ENCODE results near the gene CHST15. TPM values are rescaled to one million over a fixed set of nuclear protein-coding genes. Genes with fewer than 3 reads are reported as not detected.

The CHST15 gene
- total RNA-seq, 1 donor from 2014 or later: 27.0 TPM

- Histone ChIP-seq H3K36me3 (no peaks in the 10 kb centered on the region), H3K4me3 (no peak overlapping the region), H3K9me3 (no peaks in the 10 kb centered on the region), H3K4me1 (peaks cover 17% of the 10 kb centered on the region), H3K27ac (no peak overlapping the region), H3K27me3 (no peaks in the 10 kb centered on the region)
- no peak for DNase-seq (ENCODE audit: extremely low spot score in 2 of 2)
- intact Hi-C loops (cut with DNase I): loop anchor here (10.0 kb wide), 1 partner anchor 80 kb away; no protein-coding TSS in a partner anchor
- TF ChIP-seq POLR2AphosphoS5 (IDR thresholded peaks at IDR 0.05; ENCODE audit: insufficient read depth in 1 of 2, low read depth in 1 of 2): no peak
- TF ChIP-seq CTCF (IDR thresholded peaks at IDR 0.05): no peak
- TF ChIP-seq POLR2A (IDR thresholded peaks at IDR 0.05): no peak
Measured at GRCh38 chr10:123964953-123965352, 128.4 kb downstream of the CHST15 start.

DNA sequence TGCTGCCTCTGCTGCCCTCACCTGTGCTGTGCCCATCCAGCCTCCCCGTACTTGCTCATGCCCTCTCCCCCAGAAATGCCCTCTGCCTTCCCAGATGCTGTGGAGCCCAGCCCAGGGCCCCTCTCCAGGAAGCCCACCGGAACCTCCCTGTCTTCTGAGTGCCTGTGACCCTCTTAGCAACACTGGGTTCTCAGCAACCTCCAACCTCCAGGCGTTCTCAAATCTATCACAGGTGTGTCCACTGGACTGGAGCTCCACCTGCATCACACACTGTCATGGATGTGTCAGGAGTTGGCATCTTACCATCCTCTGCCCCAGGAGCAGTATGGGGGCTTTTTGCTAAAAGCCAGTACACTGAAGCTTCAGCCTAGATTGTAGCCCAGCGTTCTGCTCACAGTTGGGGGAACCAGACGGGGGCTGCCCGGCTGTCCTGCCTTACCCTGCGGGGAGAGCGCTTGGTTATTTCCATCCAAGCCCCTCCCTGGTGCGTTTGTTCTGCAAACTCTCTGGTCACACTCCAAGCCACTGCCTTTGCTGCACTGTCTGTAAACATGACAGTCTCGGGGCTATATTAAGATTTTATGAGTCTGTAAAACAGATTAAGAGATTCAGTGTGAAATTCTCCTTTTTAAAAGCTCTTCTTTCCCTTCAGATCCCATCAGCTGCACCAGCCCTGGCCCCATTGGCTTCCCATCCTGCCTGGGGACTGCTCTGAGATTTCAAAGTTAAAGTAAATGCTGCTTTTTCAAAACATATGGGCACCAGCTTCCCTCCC, 130.5 kb downstream of the CHST15 start:
- intact Hi-C loops (cut with DNase I): loop anchor here (10.0 kb wide), 1 partner anchor 78 kb away; no protein-coding TSS in a partner anchor
- Histone ChIP-seq H3K27ac (no peak overlapping the region), H3K36me3 (no peaks in the 10 kb centered on the region), H3K9me3 (no peaks in the 10 kb centered on the region), H3K4me1 (peaks cover 17% of the 10 kb centered on the region), H3K27me3 (no peaks in the 10 kb centered on the region), H3K4me3 (no peak overlapping the region)
- TF ChIP-seq POLR2AphosphoS5 (IDR thresholded peaks at IDR 0.05; ENCODE audit: insufficient read depth in 1 of 2, low read depth in 1 of 2) (no peak), CTCF (IDR thresholded peaks at IDR 0.05) (no peak), POLR2A (IDR thresholded peaks at IDR 0.05) (no peak)
- no peak for DNase-seq (ENCODE audit: extremely low spot score in 2 of 2)

DNA sequence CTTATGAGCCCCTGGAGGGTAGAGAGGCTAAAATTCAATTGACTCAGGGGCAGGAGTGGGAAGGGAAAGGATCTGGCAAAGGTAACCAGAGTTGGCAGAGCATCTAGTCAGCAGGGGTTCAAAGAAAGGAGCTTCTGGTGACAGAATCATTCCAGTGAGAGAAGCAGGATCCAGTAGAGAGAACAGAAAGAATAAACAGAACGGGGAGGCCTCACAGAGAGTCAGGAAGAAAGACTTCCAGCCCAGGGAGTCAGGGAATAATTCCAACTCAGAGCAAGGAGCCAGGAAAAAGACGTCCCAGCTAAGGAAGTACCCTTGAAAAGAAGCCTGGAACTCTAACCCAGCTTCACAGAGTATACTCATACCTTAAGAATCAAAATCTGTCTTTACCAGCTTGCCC, 135.2 kb downstream of the CHST15 start:
- peaks cover 8% of the 10 kb centered on the region for H3K4me1 ChIP-seq
- DNase-seq (ENCODE audit: extremely low spot score in 2 of 2): no peak
- no peak overlapping the region for H3K27ac ChIP-seq
- no peaks in the 10 kb centered on the region for H3K27me3 ChIP-seq
- TF ChIP-seq CTCF (IDR thresholded peaks at IDR 0.05) (no peak), POLR2AphosphoS5 (IDR thresholded peaks at IDR 0.05; ENCODE audit: insufficient read depth in 1 of 2, low read depth in 1 of 2) (no peak), POLR2A (IDR thresholded peaks at IDR 0.05) (no peak)
- intact Hi-C loops (cut with DNase I): no loop called here
- no peaks in the 10 kb centered on the region for H3K9me3 ChIP-seq
- H3K36me3 ChIP-seq: no peaks in the 10 kb centered on the region
- no peak overlapping the region for H3K4me3 ChIP-seq

Other genes with a start within 250 kb of the CHST15 start
- 18.9 TPM for gene CPXM2, start 201.8 kb downstream of the CHST15 start, total RNA-seq

Measured in vagina (tissue), 2 donors.